ENCODE results near the gene NUDT14. TPM values are rescaled to one million over a fixed set of nuclear protein-coding genes. Genes with fewer than 3 reads are reported as not detected.

The NUDT14 gene
- total and polyA plus RNA-seq, 2 donors from 2014 or later = 48.6 to 59.1 TPM

GRCh38 chr14:105154476-105154871, 26.6 kb downstream of the NUDT14 start:
- no peak for TF ChIP-seq CTCF (IDR thresholded peaks at IDR 0.05; ENCODE audit: borderline replicate concordance, extremely low read depth, insufficient read depth)
- H3K27ac ChIP-seq (ENCODE audit: low read depth in 2 of 2, low read length in 2 of 2) = no peak overlapping the region
- no peaks in the 10 kb centered on the region for H3K36me3 ChIP-seq (ENCODE audit: control insufficient read depth in 2 of 3, insufficient read depth in 3 of 3, low read length in 3 of 3)
- DNase-seq = peak in 2 of 5 donors; percentile 53 to 70
- no peaks in the 10 kb centered on the region for H3K9me3 ChIP-seq (ENCODE audit: control insufficient read depth in 2 of 3, insufficient read depth in 1 of 3, low read length in 3 of 3)
- intact Hi-C loops (cut with DNase I) = no loop called here
- H3K4me1 ChIP-seq (ENCODE audit: control insufficient read depth in 2 of 3, insufficient read depth in 2 of 3, low read depth in 1 of 3, low read length in 3 of 3) = no peaks in the 10 kb centered on the region
- no peak overlapping the region for H3K4me3 ChIP-seq (ENCODE audit: low read length in 3 of 3)
- no peak overlapping the region for H3K9ac ChIP-seq (ENCODE audit: low read length in 3 of 3)
- H3K27me3 ChIP-seq (ENCODE audit: control insufficient read depth, insufficient read depth, low read length) = no peaks in the 10 kb centered on the region
- FAIRE-seq = no peak

DNA sequence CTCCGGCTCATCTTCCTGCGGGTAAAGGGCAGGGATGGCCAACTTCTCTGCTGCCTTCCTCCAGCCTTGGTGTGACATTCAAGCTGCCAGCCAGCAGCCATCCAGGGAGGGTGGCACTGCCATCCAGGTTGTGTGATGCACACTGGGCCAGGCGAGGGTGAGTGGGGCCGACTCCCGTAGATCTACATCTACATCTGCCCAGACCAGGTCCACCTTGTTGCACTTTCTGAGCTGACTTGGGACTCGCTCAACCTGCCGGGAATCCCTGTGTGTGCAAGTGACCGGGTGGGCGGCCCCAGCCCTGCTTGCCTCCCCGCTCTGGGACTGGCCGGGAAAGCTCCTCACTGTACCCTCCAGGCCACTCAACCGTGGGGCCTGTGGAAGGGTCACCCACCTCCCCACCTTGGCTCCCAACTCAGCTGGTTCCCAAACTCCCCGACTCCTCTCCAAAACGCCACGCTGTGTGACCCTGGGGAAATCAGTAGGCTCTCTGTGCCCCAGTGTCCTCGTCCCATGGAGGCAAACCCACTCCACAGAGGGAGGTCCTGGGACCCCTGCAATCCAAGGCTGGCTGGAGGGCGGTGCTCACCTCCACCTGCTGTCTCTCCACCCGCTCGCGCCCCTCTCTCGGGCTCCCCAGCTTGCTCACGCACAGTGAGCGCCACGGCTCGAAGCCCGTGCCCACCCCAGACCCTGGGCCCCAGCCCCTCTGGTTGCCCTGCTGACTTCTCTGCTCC, 27.2 kb downstream of the NUDT14 start:
- FAIRE-seq = no peak

GRCh38 chr14:105153331-105153731, 27.8 kb downstream of the NUDT14 start:
- FAIRE-seq (no peak), DNase-seq (peak; percentile 56 to 85 (median 73))
- no peaks in the 10 kb centered on the region for H3K4me1 ChIP-seq (ENCODE audit: control insufficient read depth in 2 of 3, insufficient read depth in 2 of 3, low read depth in 1 of 3, low read length in 3 of 3)
- H3K4me3 ChIP-seq (ENCODE audit: low read length in 3 of 3) = no peak overlapping the region
- H3K9me3 ChIP-seq (ENCODE audit: control insufficient read depth in 2 of 3, insufficient read depth in 1 of 3, low read length in 3 of 3) = no peaks in the 10 kb centered on the region
- H3K27me3 ChIP-seq (ENCODE audit: control insufficient read depth, insufficient read depth, low read length) = no peaks in the 10 kb centered on the region
- H3K9ac ChIP-seq (ENCODE audit: low read length in 3 of 3) = no peak overlapping the region
- H3K36me3 ChIP-seq (ENCODE audit: control insufficient read depth in 2 of 3, insufficient read depth in 3 of 3, low read length in 3 of 3) = no peaks in the 10 kb centered on the region
- intact Hi-C loops (cut with DNase I) = no loop called here
- H3K27ac ChIP-seq (ENCODE audit: low read depth in 2 of 2, low read length in 2 of 2) = peak overlapping the region; percentile 9 to 51
- TF ChIP-seq CTCF (IDR thresholded peaks at IDR 0.05; ENCODE audit: borderline replicate concordance, extremely low read depth, insufficient read depth) = no peak

More for the DNA sequence above, 27.2 kb downstream of the NUDT14 start:
- no peaks in the 10 kb centered on the region for H3K36me3 ChIP-seq (ENCODE audit: control insufficient read depth in 2 of 3, insufficient read depth in 3 of 3, low read length in 3 of 3)
- H3K9ac ChIP-seq (ENCODE audit: low read length in 3 of 3) = no peak overlapping the region
- H3K27ac ChIP-seq (ENCODE audit: low read depth in 2 of 2, low read length in 2 of 2) = no peak overlapping the region
- no peaks in the 10 kb centered on the region for H3K27me3 ChIP-seq (ENCODE audit: control insufficient read depth, insufficient read depth, low read length)
- DNase-seq = peak in 1 of 5 donors; percentile 69
- H3K4me3 ChIP-seq (ENCODE audit: low read length in 3 of 3) = no peak overlapping the region
- intact Hi-C loops (cut with DNase I) = no loop called here
- H3K9me3 ChIP-seq (ENCODE audit: control insufficient read depth in 2 of 3, insufficient read depth in 1 of 3, low read length in 3 of 3) = no peaks in the 10 kb centered on the region
- no peak for TF ChIP-seq CTCF (IDR thresholded peaks at IDR 0.05; ENCODE audit: borderline replicate concordance, extremely low read depth, insufficient read depth)
- no peaks in the 10 kb centered on the region for H3K4me1 ChIP-seq (ENCODE audit: control insufficient read depth in 2 of 3, insufficient read depth in 2 of 3, low read depth in 1 of 3, low read length in 3 of 3)

All from kidney (tissue), 14 donors.